Measurements from ENCODE around the gene FBXO30.
A peak's percentile ranks its signal among the peaks of the same experiment; 100 is the strongest.

The FBXO30 gene, protein sequence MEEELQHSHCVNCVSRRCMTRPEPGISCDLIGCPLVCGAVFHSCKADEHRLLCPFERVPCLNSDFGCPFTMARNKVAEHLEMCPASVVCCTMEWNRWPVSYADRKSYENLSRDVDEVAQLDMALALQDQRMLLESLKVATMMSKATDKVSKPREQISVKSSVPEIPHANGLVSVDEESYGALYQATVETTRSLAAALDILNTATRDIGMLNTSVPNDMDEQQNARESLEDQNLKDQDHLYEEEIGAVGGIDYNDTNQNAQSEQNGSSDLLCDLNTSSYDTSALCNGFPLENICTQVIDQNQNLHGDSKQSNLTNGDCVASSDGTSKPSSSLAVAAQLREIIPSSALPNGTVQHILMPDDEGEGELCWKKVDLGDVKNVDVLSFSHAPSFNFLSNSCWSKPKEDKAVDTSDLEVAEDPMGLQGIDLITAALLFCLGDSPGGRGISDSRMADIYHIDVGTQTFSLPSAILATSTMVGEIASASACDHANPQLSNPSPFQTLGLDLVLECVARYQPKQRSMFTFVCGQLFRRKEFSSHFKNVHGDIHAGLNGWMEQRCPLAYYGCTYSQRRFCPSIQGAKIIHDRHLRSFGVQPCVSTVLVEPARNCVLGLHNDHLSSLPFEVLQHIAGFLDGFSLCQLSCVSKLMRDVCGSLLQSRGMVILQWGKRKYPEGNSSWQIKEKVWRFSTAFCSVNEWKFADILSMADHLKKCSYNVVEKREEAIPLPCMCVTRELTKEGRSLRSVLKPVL

DNA sequence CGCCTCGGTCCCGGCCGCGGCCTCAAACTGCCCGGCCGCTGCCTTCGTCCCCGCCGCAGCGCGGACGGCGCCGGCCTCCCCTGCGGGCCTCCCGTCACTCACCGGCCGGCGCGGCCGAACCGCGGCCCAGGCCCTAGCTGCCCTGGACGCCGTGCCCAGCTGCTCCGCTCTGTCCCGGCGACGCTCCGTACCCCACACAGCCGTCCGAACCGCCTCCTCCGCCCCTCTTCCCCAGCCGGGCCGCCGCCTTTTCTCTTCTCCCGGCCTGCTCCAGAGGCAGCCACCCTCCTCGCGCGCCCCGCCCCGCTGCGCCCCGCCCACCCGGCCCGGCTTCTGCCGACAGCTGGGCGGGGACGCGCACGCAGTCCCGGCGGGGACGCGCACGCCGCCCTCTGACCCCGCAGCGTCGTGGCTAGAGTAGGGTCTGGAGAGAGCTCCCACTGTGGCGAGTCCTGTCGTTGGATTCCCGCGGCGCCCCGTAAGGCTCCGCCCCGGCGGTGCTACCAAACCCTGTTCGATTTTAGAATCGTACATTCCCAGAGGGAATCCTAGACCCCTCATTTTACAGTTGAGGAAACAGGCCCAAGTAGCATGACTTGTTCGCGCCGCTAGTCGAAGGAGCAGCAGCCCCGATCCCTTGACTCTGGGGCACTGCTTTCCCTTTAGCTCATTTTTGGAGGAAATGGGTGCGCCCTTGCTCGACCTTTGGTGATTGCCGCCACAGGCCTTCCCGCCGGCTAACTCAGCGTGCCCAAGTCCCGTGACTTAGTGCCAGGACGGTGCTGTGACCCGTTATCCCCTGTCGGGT lies at the start of gene FBXO30:
TSS of gene FBXO30 (minus strand) at position 295 of the 808 bp plus-strand sequence. CDS start 8,390 bp downstream, outside the sequence.
- peak; percentile 95 for DNase-seq

- DNase-seq = no peak
Observed at GRCh38 chr6:145863988-145864616, 49.5 kb upstream of the FBXO30 start.

GRCh38 chr6:145863366-145863765 lies 48.8 kb upstream of the FBXO30 start:
- DNase-seq = no peak

- no peak for DNase-seq
Observed at GRCh38 chr6:145860562-145860961, 46.0 kb upstream of the FBXO30 start.

DNA sequence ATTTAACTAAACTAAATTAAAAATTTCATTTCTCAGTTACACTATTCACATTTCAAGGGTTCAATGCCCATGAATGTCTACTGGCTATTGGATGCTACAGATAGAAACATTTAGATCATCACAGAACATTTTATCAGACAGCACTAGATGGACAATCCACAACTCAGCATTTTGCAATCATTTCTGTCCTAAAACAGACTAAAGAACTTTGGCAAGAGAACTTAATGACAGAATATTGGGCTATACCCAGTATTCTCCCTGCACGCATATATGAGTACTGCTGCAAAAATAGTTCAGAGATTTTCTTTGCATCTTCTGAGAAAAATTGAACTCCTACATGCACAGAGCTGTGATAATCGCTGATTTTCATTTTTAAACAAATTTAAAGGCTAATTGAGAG lies 36.1 kb upstream of the FBXO30 start:
- no peak for DNase-seq

DNA sequence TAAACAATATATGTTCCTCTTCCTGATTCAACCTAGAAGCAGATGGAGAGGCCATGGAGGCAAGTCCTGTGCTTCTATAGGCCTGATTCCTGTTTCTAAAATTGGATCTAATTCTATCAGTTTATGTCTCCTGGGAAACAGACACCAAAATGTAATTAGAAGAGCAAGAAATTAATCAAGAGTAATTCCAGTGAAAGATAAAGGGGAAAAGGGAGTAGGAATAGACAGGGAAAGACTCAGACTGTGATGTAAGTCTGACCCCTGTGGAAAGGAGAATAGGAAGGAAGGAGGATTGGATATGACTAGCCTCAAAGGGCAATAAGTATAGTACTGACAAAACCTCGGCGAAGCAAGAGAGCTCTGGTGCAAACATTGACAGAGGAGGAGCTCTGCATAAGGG lies 33.9 kb upstream of the FBXO30 start:
- DNase-seq = no peak

DNA sequence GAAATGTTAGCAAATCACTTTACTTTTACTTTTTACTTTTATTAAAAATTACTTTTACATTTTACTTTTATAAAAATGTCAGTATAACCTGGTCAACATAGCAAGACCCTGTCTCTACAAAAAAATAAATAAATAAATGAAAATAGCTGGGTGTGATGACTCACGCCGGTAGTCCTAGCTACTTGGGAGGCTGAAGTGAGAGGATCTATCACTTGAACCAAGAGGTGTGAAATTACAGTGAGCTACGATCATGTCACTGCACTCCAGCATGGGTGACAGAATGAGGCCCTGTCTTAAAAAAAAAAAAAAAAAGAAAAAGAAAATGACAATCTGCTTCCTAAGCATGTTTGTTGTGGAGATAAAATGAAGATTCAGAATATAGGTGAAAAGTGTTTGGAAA lies 31.0 kb upstream of the FBXO30 start:
- DNase-seq = no peak

DNA sequence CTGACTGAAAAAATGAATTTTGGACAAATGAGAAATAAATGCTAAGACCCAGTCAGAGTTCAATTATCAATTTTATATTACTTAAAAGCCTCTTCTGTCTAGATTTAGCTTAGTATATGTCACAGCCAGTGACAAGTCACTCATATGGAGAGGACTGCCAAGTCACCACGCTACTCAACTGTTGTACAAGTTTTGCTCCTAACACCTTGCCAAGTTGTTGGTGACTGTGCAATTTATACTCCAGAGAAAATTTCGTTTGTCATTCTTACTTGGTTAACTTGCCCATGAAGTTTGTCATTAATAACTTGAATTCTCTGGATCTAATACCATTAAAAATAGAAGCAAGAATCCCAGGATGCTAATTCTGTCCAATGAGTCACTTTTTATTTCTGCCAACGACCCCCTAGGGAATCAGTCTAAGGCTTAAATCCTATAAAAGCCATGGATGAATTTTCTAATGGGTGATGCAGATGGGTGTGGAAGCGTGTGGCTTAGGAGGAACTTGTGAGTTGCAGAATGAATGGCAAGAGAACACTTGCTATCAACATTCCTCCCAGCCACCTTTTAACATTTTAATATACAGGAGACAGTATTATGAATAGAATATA lies 30.4 kb upstream of the FBXO30 start:
- DNase-seq = no peak

DNA sequence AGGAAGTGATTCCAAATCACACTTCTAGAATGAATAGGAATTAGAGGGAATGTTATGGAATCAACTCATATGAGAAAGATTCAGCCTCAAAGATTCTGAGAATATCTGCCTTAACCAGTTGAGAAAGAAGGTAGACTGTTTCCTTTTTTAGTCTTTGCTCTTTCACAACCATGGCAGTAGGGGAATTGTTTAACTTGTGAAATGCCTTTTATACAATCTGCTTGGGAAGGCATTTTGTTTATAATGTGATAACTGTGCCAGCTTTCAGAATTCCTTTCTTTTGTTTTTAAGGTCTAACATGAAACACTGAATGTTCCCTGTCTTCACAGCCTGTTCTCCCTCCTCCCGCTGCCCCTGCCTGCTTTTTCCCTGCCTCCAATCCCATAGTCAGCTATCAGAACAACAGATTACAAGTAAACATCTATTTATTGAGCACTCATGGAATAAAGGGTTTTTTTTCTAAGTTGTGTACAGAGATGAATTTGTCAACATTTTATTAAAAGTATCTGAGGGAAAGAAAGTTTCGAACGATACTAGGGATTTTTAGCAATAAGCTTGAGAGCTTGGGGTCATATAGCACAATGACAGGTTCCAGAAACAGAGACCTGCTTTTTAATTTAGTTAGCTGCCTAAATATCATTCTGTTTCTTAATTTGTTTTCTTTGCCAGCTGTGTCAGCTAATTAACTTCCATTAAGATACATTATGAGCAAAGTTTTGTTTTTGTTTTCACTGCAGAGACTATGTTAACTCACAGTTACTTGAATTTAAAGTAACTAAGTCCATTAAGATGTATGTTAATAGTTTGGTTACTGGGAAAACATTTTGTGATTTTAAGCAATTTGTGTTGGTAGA lies 28.3 kb upstream of the FBXO30 start:
- no peak for DNase-seq

DNA sequence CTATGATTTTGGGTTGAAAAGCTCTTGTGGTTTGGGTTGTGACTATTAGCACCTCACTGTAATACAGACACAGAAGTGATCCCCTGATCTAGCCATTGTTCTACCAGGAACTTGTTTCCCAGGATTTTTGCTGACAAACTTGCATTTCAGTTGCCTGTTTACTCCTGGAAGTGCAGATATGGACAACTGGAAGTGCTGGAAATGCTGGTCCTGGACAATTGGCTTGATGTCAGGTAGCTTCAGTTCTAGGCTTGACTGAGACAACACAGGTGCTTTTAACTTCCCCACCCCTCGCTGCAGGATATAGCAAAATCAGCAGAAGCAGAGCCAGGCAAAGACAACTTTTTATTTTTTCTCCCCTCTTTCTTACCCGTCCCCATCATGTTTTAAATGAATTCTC lies 27.1 kb upstream of the FBXO30 start:
- no peak for DNase-seq

- no peak for DNase-seq
Observed at GRCh38 chr6:145839653-145840052, 25.1 kb upstream of the FBXO30 start.

- DNase-seq = no peak
Observed at GRCh38 chr6:145838305-145838704, 23.7 kb upstream of the FBXO30 start.

GRCh38 chr6:145836772-145837171 lies 22.2 kb upstream of the FBXO30 start:
- DNase-seq = no peak

- no peak for DNase-seq
Observed at GRCh38 chr6:145836170-145836569, 21.6 kb upstream of the FBXO30 start.

- no peak for DNase-seq
Observed at GRCh38 chr6:145830612-145831011, 16.0 kb upstream of the FBXO30 start.

- DNase-seq = no peak
Observed at GRCh38 chr6:145829950-145830349, 15.4 kb upstream of the FBXO30 start.

- no peak for DNase-seq
Observed at GRCh38 chr6:145829102-145829501, 14.5 kb upstream of the FBXO30 start.

DNA sequence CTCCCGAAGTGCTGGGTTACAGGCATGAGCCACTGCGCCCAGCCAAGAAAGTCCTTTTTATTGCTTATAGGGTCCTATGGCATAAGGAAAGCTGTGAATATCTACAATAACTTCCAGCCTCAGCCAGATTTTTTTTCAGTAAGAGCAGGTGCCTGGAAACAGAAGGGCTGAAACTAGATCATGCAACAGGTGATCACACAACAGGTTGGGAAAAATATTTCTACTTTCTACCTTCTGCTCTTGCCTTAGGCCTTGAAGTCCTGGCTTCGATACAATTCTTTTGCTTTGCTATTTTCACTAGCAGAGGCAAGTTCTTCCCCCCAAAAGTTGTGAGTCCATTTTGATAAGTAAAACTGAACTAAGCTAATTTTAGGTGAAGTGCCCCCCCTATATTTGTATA lies 9.7 kb upstream of the FBXO30 start:
- DNase-seq = no peak

- DNase-seq = no peak
Observed at GRCh38 chr6:145823328-145823944, 8.8 kb upstream of the FBXO30 start.

DNA sequence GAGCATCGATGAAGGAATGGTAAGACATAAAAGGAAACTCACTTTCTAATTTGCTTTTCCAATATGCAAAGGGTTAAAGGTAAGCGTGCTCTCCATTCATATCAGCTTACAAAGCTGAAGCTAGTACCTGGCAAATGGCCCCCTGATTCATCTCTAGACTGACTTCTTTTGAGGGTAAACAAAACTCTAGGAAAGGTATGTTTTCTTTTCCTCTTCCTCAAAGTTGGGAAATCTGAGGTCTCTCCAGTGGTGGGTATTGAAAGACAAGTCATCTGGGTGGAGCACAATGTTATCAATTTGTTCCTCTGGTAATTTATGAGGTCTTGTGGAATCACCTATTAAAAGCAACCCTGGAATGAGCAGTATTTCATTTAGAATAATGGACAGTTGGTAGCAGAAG lies 7.9 kb upstream of the FBXO30 start:
- no peak for DNase-seq

- DNase-seq = no peak
Observed at GRCh38 chr6:145819994-145820393, 5.4 kb upstream of the FBXO30 start.
